Mesothelial cell of epicardium (in vitro differentiated cells): Measurements from ENCODE around the gene ATG2A. TPM values are rescaled to one million over a fixed set of nuclear protein-coding genes. Genes with fewer than 3 reads are reported as not detected.
A peak's percentile ranks its signal among the peaks of the same experiment; 100 is the strongest.
"Not testable (repeated sequence)": the region's sequence is repeated elsewhere in the genome, so short reads cannot be mapped to it uniquely, and the experiment has no call there.

Source experiments
- DNase-seq, 2 experiments: peaks; one replicate each; pipeline ENCODE4 v3.0.0; 2021; ENCODE audit warnings: low spot score in 2 of 2; ENCODE audit not compliant: unreplicated experiment in 2 of 2
- H3K27ac Mint-ChIP-seq: 2 replicates; pipeline ENCODE4 v1.8.0; 2021; ENCODE audit warnings: mixed read lengths
- H3K27me3 Mint-ChIP-seq: 2 replicates; pipeline ENCODE4 v1.8.0; 2021; ENCODE audit warnings: low read depth, mixed read lengths
- H3K36me3 Mint-ChIP-seq: 2 replicates; pipeline ENCODE4 v1.8.0; 2021; ENCODE audit warnings: mixed read lengths
- H3K4me1 Mint-ChIP-seq: 2 replicates; pipeline ENCODE4 v1.8.0; 2021; ENCODE audit warnings: mixed read lengths
- H3K4me3 Mint-ChIP-seq: 2 replicates; pipeline ENCODE4 v1.8.0; 2021; ENCODE audit warnings: mild to moderate bottlenecking, moderate library complexity, mixed read lengths
- H3K9me3 Mint-ChIP-seq: 2 replicates; pipeline ENCODE4 v1.8.0; 2021; ENCODE audit warnings: mixed read lengths
- microRNA-seq: library from miRNA; unstranded; fragments of <30 nt; microRNA quantifications from one replicate; pipeline ENCODE4 v1.2.0, GENCODE V29; 2021; ENCODE audit warnings: inconsistent platforms, mixed read lengths
- total RNA-seq: library from RNA; stranded (reverse); gene quantifications from 3 replicates; pipeline ENCODE4 v1.2.1, GENCODE V29; 2021
- TF ChIP-seq, protein P1 (sequence below): fragments of 200-600 bp; sonication (generic); IDR thresholded peaks from one replicate; pipeline ENCODE4 v1.5.0; 2021; ENCODE audit warnings: antibody characterized with exemption; ENCODE audit not compliant: unreplicated experiment

Gene ATG2A
- total RNA-seq, 1 donor from 2014 or later, result 31.7 TPM

DNA sequence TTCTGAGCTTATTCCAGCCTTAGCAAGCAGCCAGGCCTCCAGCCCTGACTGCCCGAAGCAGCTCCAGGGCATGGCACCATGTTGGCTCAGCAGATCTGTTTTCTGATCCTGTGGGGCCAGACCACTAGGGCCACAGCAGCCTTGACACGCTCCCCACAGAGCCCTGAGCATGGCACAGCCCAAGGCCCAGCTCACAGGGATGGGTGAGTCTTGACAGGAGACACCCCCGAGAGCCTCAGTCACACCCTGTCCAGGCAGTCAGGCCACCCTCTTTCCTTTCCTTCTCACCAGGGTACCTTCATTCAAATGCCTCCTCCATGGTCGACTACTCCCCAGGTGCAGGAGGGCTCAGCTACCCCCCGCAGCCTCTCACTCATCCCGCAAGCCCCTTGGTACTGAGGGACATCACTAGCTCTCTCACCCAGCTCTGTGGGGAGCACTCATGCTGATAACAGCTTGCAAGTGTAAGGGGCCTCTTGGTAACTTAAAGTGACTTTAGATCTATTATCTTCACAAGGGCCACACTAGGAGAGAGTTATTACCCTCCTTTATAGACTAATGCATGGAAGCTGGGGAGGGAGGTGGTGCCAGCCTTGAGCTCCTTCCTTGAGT lies 68.7 kb downstream of the ATG2A start:
- H3K9me3 Mint-ChIP-seq, result no peaks in the 10 kb centered on the region
- no peak for DNase-seq
- H3K36me3 Mint-ChIP-seq, result no peaks in the 10 kb centered on the region
- H3K4me1 Mint-ChIP-seq, result peaks cover 13% of the 10 kb centered on the region
- H3K27me3 Mint-ChIP-seq, result no peaks in the 10 kb centered on the region
- no peak overlapping the region for H3K4me3 Mint-ChIP-seq
- no peak overlapping the region for H3K27ac Mint-ChIP-seq
- TF ChIP-seq, protein P1, sequence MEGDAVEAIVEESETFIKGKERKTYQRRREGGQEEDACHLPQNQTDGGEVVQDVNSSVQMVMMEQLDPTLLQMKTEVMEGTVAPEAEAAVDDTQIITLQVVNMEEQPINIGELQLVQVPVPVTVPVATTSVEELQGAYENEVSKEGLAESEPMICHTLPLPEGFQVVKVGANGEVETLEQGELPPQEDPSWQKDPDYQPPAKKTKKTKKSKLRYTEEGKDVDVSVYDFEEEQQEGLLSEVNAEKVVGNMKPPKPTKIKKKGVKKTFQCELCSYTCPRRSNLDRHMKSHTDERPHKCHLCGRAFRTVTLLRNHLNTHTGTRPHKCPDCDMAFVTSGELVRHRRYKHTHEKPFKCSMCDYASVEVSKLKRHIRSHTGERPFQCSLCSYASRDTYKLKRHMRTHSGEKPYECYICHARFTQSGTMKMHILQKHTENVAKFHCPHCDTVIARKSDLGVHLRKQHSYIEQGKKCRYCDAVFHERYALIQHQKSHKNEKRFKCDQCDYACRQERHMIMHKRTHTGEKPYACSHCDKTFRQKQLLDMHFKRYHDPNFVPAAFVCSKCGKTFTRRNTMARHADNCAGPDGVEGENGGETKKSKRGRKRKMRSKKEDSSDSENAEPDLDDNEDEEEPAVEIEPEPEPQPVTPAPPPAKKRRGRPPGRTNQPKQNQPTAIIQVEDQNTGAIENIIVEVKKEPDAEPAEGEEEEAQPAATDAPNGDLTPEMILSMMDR, result no peak

DNA sequence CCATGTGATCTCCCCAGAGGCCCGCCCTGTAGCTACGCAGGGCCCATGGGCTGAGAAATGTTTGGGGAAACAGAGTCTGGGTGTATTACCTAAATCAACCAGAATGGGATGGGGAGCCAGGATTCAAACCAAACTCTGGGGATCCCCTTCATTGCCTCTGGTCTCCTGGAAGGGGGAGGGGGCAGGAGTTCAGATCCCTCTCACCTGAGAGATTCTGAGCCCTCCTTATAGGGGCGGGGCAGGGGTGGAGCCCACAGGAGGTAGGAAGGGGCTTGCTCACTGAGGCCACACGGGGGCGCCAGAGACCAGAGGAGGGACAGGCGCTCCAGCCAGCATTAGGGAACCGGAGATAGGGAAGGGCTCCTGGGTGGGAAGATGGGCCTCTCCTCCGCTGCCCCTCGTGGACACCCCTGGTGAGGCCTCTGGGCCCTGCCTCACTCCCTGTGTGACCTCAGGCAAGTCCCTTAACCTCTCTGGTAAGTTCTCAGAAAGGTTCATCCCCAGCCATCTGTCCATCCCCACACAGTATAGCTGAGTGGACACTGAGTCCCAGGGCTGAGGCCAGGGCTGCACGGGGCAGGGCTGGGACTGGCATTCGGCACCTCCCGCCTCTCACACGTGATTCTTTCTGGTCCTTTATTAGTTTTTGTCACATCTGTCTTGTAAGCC lies 69.9 kb downstream of the ATG2A start:
- DNase-seq, result peak; percentile 96 to 97
- H3K4me1 Mint-ChIP-seq, result peaks cover 24% of the 10 kb centered on the region
- peak overlapping the region; percentile 30 for H3K4me3 Mint-ChIP-seq
- H3K9me3 Mint-ChIP-seq, result no peaks in the 10 kb centered on the region
- TF ChIP-seq, protein P1, result peak; percentile 90
- no peaks in the 10 kb centered on the region for H3K27me3 Mint-ChIP-seq
- peak overlapping the region; percentile 50 for H3K27ac Mint-ChIP-seq
- H3K36me3 Mint-ChIP-seq, result no peaks in the 10 kb centered on the region

DNA sequence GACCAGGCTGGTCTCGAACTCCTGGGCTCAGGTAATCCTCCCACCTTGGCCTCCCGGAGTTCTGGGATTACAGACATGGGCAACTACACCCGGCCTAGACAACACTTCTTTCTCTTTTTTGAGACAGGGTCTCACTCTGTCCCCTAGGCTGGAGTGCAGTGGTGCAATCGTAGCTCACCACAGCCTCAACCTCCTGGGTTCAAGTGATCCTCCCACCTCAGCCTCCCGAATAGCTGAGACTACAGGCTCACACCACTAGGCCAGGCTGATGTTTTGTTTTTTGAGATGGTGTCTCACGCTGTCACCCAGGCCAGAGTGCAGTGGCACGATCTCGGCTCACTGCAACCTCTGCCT lies 71.3 kb downstream of the ATG2A start:
- not testable (repeated sequence) for H3K27me3 Mint-ChIP-seq, DNase-seq, H3K9me3 Mint-ChIP-seq, H3K36me3 Mint-ChIP-seq
- Mint-ChIP-seq H3K4me3 (peak overlapping the region; percentile 90), H3K27ac (peak overlapping the region; percentile 25), H3K4me1 (peaks cover 29% of the 10 kb centered on the region)

DNA sequence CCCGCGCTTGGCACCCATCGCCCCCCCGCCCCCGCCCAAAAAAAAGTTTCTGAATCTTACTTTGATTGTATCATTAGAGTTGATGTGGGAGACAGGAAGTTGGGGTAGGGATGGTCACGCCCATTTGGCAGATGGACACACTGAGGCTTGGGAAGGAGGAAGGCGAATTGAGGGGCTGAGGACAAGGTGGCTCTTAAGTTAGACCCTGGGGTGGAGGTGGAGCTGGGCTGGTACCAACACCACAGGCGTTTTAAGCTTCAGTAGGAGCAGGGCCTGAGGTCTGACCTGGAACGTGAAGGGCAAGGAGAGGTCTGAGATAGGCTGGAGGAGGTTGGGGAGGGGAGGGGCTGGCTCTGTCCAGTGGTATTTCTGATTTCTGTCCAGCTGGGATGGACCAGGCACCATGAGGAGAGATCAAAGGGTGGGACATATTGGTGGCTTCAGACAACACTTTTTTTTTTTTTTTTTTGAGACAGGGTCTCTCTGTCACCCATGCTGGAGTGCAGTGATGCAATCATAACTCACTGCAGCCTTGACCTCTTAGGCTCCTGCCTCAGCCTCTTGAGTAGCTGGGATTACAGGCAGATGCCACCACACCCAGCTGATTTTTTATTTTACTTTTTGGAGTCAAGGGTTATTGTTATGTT lies 71.8 kb downstream of the ATG2A start:
- Mint-ChIP-seq H3K27ac (peak overlapping the region; percentile 40), H3K27me3 (no peaks in the 10 kb centered on the region), H3K4me1 (peaks cover 29% of the 10 kb centered on the region), H3K9me3 (no peaks in the 10 kb centered on the region), H3K36me3 (no peaks in the 10 kb centered on the region), H3K4me3 (peak overlapping the region; percentile 90)
- TF ChIP-seq, protein P1, result no peak
- no peak for DNase-seq

Small RNAs within 50 kb of the gene (microRNA-seq; reads per million reads assigned to microRNA genes)
- not detected for gene MIR6749
- gene MIR6750, result 3.5 reads per million, percentile 9 among the genes with 10 or more reads in this experiment

Other genes with a start within 250 kb of the ATG2A start
- gene NRXN2, start 194.0 kb downstream of the ATG2A start, total RNA-seq, result 9.8 to 14.0 TPM (median 12.0 TPM) in 3 replicates
- 1.4 to 2.0 TPM (median 1.8 TPM) in 3 replicates for gene RASGRP2, start 173.1 kb downstream of the ATG2A start, total RNA-seq
- 6.4 to 7.6 TPM (median 7.1 TPM) in 3 replicates for gene PYGM, start 157.2 kb downstream of the ATG2A start, total RNA-seq
- 529 to 536 TPM (median 533 TPM) in 3 replicates for gene SF1, start 138.7 kb downstream of the ATG2A start, total RNA-seq
- gene MAP4K2, start 114.0 kb downstream of the ATG2A start, total RNA-seq, result 23.7 to 25.8 TPM (median 25.0 TPM) in 3 replicates
- 44.5 to 45.4 TPM (median 44.9 TPM) in 3 replicates for gene MEN1, start 106.7 kb downstream of the ATG2A start, total RNA-seq
- 24.6 to 30.1 TPM (median 25.0 TPM) in 3 replicates for gene CDC42BPG, start 72.6 kb downstream of the ATG2A start, total RNA-seq
- gene EHD1, start 38.6 kb downstream of the ATG2A start, total RNA-seq, result 84.9 to 94.5 TPM (median 86.8 TPM) in 3 replicates
- 12.3 to 14.4 TPM (median 13.5 TPM) in 3 replicates for gene PPP2R5B, start 7.5 kb upstream of the ATG2A start, total RNA-seq
- not detected in 3 replicates for gene GPHA2, start 18.7 kb upstream of the ATG2A start, total RNA-seq
- not detected in 3 replicates for gene MAJIN, start 54.9 kb upstream of the ATG2A start, total RNA-seq
- gene BATF2, start 79.8 kb upstream of the ATG2A start, total RNA-seq, result 1.5 to 1.9 TPM (median 1.7 TPM) in 3 replicates
- 79.9 to 87.3 TPM (median 84.4 TPM) in 3 replicates for gene ARL2, start 97.0 kb upstream of the ATG2A start, total RNA-seq
- 19.2 to 21.0 TPM (median 20.8 TPM) in 3 replicates for gene SNX15, start 110.2 kb upstream of the ATG2A start, total RNA-seq
- gene SAC3D1, start 124.0 kb upstream of the ATG2A start, total RNA-seq, result 15.3 to 16.3 TPM (median 16.1 TPM) in 3 replicates
- gene NAALADL1, start 141.3 kb upstream of the ATG2A start, total RNA-seq, result 1.2 to 1.8 TPM (median 1.5 TPM) in 3 replicates
- gene CDCA5, start 166.8 kb upstream of the ATG2A start, total RNA-seq, result 16.4 to 17.0 TPM (median 16.5 TPM) in 3 replicates
- 43.4 to 46.2 TPM (median 45.7 TPM) in 3 replicates for gene ZFPL1, start 167.0 kb upstream of the ATG2A start, total RNA-seq
- gene VPS51, start 179.0 kb upstream of the ATG2A start, total RNA-seq, result 95.7 to 114 TPM (median 113 TPM) in 3 replicates
- 73.4 to 75.6 TPM (median 74.2 TPM) in 3 replicates for gene TM7SF2, start 194.7 kb upstream of the ATG2A start, total RNA-seq
- gene ZNHIT2, start 200.5 kb upstream of the ATG2A start, total RNA-seq, result 6.7 to 7.5 TPM (median 7.3 TPM) in 3 replicates
- gene FAU, start 204.9 kb upstream of the ATG2A start, total RNA-seq, result 710 to 765 TPM (median 760 TPM) in 3 replicates
- gene MRPL49, start 205.1 kb upstream of the ATG2A start, total RNA-seq, result 41.3 to 45.3 TPM (median 43.8 TPM) in 3 replicates
- gene SYVN1, start 217.3 kb upstream of the ATG2A start, total RNA-seq, result 45.4 to 52.6 TPM (median 47.8 TPM) in 3 replicates